DOHH2 (cell line): ENCODE data around the gene IL10.

ENCODE experiments used
- H3F3A ChIP-seq: fragments of 200-600 bp; sonication (generic), shearing (Covaris generic); 2 replicates; pipeline ENCODE4 v1.6.0; 2016; ENCODE audit warnings: antibody characterized with exemption, mild to moderate bottlenecking; ENCODE audit not compliant: control insufficient read depth, insufficient read depth
- H3K27ac ChIP-seq: fragments of 200-600 bp; sonication (generic); 2 replicates; pipeline ENCODE4 v1.5.1; 2014; ENCODE audit warnings: low read depth, mild to moderate bottlenecking, low read length, moderate library complexity
- H3K27me3 ChIP-seq: fragments of 200-600 bp; sonication (generic); 2 replicates; pipeline ENCODE4 v1.6.1; 2014; ENCODE audit warnings: mild to moderate bottlenecking, low read length, mixed read lengths; ENCODE audit not compliant: control insufficient read depth
- H3K36me3 ChIP-seq: fragments of 200-600 bp; sonication (generic); 2 replicates; pipeline ENCODE4 v1.6.1; 2014; ENCODE audit warnings: mild to moderate bottlenecking, low read length, moderate library complexity, mixed read lengths; ENCODE audit not compliant: control insufficient read depth
- H3K4me1 ChIP-seq: fragments of 200-600 bp; sonication (generic); 2 replicates; pipeline ENCODE4 v1.6.1; 2014; ENCODE audit warnings: mild to moderate bottlenecking, low read length, mixed read lengths; ENCODE audit not compliant: control insufficient read depth
- H3K4me2 ChIP-seq: fragments of 200-600 bp; sonication (generic); 2 replicates; pipeline ENCODE4 v1.6.0; 2014; ENCODE audit warnings: mild to moderate bottlenecking, low read length, moderate library complexity
- H3K4me3 ChIP-seq: fragments of 200-600 bp; sonication (generic); 2 replicates; pipeline ENCODE4 v1.5.1; 2014; ENCODE audit warnings: mild to moderate bottlenecking, low read length, mixed read lengths
- H3K79me2 ChIP-seq: fragments of 200-600 bp; sonication (generic); 2 replicates; pipeline ENCODE4 v1.6.1; 2014; ENCODE audit warnings: mild to moderate bottlenecking, low read length, mixed read lengths; ENCODE audit not compliant: control insufficient read depth
- H3K9me2 ChIP-seq: fragments of 200-600 bp; sonication (generic); replicated peaks from 2 replicates; pipeline ENCODE4 v1.6.1; 2014; ENCODE audit warnings: mild to moderate bottlenecking, low read length, mixed read lengths; ENCODE audit not compliant: control insufficient read depth
- H3K9me3 ChIP-seq: fragments of 200-600 bp; sonication (generic); 2 replicates; pipeline ENCODE4 v1.6.1; 2014; ENCODE audit warnings: antibody characterized with exemption, low read length, mixed read lengths; ENCODE audit not compliant: control insufficient read depth, insufficient read depth
- H4K20me1 ChIP-seq: fragments of 200-600 bp; sonication (generic); 2 replicates; pipeline ENCODE4 v1.6.0; 2014; ENCODE audit warnings: low read depth, mild to moderate bottlenecking, antibody characterized with exemption, low read length, moderate library complexity; ENCODE audit not compliant: control insufficient read depth, insufficient read depth
- CTCF ChIP-seq: fragments of 200-600 bp; sonication (generic); IDR thresholded peaks from one replicate; pipeline ENCODE4 v1.5.1; 2014; ENCODE audit warnings: antibody characterized with exemption, mild to moderate bottlenecking, low read depth, low read length; ENCODE audit not compliant: poor library complexity, severe bottlenecking
- EZH2phosphoT487 ChIP-seq: fragments of 200-600 bp; sonication (generic); IDR thresholded peaks from 2 replicates; pipeline ENCODE4 v1.6.1; 2017; ENCODE audit warnings: borderline replicate concordance, mild to moderate bottlenecking, antibody characterized with exemption, low read length, moderate library complexity, mixed read lengths

IL10 gene

GRCh38 chr1:206814716-206815341 is 42.5 kb upstream of the IL10 start:
- Histone ChIP-seq H3K9me3 (peaks cover 8% of the 10 kb centered on the region), H3K27ac (no peak overlapping the region), H3F3A (no peaks in the 10 kb centered on the region), H3K4me1 (no peaks in the 10 kb centered on the region), H3K4me3 (no peak overlapping the region), H3K9me2 (no peaks in the 10 kb centered on the region), H3K79me2 (no peaks in the 10 kb centered on the region), H3K4me2 (no peak overlapping the region), H4K20me1 (no peaks in the 10 kb centered on the region), H3K36me3 (no peaks in the 10 kb centered on the region), H3K27me3 (peaks cover 7% of the 10 kb centered on the region; the same call in 1 of the 2 replicates)
- no peak for TF ChIP-seq EZH2phosphoT487

GRCh38 chr1:206812471-206812870 is 40.2 kb upstream of the IL10 start:
- TF ChIP-seq EZH2phosphoT487 (no peak), CTCF (no peak)
- no peak overlapping the region for H3K27ac ChIP-seq
- no peaks in the 10 kb centered on the region for H3K4me1 ChIP-seq
- H3K4me3 ChIP-seq, result no peak overlapping the region
- peaks cover 12% of the 10 kb centered on the region for H3K27me3 ChIP-seq
- no peaks in the 10 kb centered on the region for H3K79me2 ChIP-seq
- no peaks in the 10 kb centered on the region for H3K9me2 ChIP-seq
- H3K9me3 ChIP-seq, result peaks cover 8% of the 10 kb centered on the region
- H3F3A ChIP-seq, result no peaks in the 10 kb centered on the region
- H3K4me2 ChIP-seq, result no peak overlapping the region
- no peaks in the 10 kb centered on the region for H3K36me3 ChIP-seq
- no peaks in the 10 kb centered on the region for H4K20me1 ChIP-seq

DNA sequence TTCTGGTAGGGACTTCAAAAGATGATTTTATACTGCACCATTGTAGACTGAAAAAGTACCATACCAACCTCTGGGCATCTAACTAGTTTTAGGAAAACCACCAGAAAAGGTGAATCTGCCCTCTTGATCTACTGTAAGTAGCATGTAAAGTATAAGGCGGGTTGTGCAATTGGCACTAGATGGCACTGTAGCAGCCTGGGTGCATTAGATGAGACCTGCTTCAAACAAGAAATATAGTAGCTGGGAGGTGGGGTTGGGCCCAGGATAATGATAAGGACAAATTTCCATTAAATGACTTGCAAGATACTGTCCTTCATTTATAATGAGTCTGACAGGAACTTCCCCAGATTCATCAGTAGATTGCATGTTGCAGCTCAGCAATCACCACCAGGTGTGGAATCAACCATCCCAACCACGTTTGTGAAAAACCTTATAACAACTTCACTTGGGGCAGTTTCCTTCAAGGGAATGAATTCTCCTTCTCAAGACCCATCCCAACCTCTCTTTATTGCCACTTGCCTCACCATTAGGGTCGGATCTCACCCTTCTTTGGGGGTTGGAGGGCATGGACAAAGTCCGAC is 37.3 kb upstream of the IL10 start:
- Histone ChIP-seq H3K79me2 (no peaks in the 10 kb centered on the region), H3K9me2 (no peaks in the 10 kb centered on the region), H3K36me3 (no peaks in the 10 kb centered on the region), H3K4me1 (no peaks in the 10 kb centered on the region), H3K27ac (no peak overlapping the region), H3K27me3 (peaks cover 22% of the 10 kb centered on the region), H3K9me3 (peaks cover 8% of the 10 kb centered on the region), H4K20me1 (no peaks in the 10 kb centered on the region), H3K4me2 (no peak overlapping the region), H3K4me3 (no peak overlapping the region), H3F3A (no peaks in the 10 kb centered on the region)
- peak; percentile 60 for TF ChIP-seq CTCF
- no peak for TF ChIP-seq EZH2phosphoT487

DNA sequence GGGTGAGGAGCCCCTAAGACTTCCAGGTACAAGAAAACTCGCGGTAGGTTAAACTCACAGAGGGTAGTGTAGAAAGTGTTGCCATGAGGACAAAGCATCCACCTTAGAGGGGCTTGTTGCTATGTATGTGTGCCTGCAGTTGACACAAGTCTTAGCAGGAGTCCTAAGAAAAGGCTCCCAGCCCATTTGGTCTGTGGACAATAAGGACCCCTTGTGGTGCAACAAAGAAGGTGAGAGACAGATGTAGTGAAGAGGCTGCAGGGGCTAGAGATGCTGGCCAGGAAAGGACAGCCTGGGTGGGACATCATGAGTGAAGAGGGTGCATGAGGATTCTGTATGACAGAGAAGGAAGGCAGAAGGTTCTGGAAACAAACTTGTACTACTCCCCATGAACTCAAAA is 36.3 kb upstream of the IL10 start:
- Histone ChIP-seq H3K27me3 (peaks cover 32% of the 10 kb centered on the region), H3K79me2 (no peaks in the 10 kb centered on the region), H3F3A (no peaks in the 10 kb centered on the region), H3K9me2 (no peaks in the 10 kb centered on the region), H3K27ac (no peak overlapping the region), H4K20me1 (no peaks in the 10 kb centered on the region), H3K4me3 (no peak overlapping the region), H3K36me3 (no peaks in the 10 kb centered on the region), H3K9me3 (peaks cover 8% of the 10 kb centered on the region), H3K4me2 (no peak overlapping the region), H3K4me1 (no peaks in the 10 kb centered on the region; the same call in 1 of the 2 replicates)
- TF ChIP-seq EZH2phosphoT487, result no peak
- peak; percentile 54 for TF ChIP-seq CTCF
